GM12873 (cell line): ENCODE results near the gene MYO9A.

Source experiments
- TF ChIP-seq, protein P1 (sequence below): IDR thresholded peaks from 2 replicates; pipeline ENCODE4 v1.5.1; 2012; ENCODE audit warnings: low read depth, mild to moderate bottlenecking, moderate library complexity, low read length, control low read depth; ENCODE audit not compliant: insufficient read depth; ENCODE audit errors: missing control alignments

Gene MYO9A

DNA sequence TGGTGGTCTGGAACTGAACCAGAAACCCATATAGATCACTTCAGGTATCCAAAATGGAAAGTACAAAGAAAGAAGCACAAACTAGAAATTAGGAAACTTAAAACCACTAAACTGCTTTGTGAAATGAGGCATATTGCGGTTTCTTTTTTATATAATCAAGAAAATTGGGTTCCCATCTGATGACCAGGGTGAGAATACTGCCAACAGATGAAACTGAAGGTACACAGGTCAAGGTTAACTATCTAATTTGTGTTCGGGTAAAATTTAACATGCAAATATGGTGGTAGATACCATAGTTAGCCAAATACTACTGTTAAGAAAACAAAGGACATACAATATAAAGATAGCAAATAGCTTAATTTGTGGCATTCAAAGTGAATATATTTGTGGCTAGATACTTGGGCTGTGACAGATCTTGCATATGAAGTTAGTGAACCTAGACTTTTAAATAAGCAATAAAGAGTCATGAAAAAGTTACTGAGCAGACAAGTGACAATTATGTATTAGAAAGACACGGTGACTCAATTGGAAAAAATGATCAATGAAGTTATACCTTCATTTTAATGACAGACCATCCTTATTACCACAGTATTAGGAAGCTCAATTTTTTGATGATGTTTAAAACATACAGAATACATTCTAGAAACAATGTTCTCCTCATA lies 180.2 kb downstream of the MYO9A start:
- TF ChIP-seq, protein P1, sequence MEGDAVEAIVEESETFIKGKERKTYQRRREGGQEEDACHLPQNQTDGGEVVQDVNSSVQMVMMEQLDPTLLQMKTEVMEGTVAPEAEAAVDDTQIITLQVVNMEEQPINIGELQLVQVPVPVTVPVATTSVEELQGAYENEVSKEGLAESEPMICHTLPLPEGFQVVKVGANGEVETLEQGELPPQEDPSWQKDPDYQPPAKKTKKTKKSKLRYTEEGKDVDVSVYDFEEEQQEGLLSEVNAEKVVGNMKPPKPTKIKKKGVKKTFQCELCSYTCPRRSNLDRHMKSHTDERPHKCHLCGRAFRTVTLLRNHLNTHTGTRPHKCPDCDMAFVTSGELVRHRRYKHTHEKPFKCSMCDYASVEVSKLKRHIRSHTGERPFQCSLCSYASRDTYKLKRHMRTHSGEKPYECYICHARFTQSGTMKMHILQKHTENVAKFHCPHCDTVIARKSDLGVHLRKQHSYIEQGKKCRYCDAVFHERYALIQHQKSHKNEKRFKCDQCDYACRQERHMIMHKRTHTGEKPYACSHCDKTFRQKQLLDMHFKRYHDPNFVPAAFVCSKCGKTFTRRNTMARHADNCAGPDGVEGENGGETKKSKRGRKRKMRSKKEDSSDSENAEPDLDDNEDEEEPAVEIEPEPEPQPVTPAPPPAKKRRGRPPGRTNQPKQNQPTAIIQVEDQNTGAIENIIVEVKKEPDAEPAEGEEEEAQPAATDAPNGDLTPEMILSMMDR, result no peak

DNA sequence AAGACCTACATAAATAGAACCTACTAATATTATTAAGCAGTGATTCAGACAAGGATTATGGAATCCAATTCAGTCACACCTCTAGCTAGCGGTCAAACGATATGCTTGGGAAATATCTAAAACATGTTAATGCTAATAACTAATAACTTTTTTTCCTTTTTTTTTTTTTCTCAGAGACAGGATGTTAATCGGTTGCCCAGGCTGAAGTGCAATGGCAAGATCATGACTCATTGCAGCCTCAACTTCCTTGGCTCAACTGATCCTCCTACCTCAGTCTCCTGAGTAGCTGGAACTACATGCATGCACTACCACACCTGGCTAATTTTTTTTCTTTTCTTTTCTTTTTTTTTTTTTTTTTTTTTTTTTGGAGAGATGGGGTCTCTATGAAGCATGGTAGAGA lies 183.5 kb downstream of the MYO9A start:
- TF ChIP-seq, protein P1, result no peak

DNA sequence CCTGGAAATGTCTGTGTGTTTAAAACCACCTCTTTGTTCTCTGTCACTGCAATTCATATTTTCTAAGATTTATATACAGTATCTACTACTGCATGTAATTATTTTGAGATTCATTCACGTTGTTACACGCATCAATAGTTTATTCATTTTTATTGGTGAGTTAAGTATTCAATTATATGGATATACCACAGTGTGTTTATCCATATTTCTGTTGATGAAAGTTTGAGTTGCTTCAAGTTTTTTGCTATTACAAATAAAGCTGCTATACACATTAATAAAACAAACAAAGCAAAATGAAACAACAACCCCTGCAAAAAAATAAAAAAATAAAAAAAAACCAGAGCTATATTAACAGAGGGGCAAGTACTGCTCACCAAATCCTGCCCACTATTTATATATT lies 185.3 kb downstream of the MYO9A start:
- TF ChIP-seq, protein P1, result no peak

DNA sequence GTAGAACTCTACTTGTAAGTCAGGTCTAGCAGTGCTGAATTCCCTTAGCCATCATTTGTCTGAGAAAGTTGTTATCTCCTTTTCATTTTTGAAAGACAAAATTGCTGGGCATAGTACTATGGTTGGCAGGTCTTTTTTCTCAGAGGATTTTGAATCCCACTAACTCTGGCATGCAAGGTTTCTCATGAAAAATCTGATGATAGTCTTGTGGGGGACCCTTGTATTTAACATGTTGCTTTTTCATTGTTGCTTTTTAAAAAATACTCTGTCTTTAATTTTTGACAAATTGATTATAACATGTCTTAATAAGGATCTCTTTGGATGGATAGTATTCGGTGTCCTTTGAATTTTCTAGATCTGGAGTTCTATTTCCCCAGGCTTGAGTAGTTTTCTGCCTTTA lies 186.7 kb downstream of the MYO9A start:
- TF ChIP-seq, protein P1, result no peak

DNA sequence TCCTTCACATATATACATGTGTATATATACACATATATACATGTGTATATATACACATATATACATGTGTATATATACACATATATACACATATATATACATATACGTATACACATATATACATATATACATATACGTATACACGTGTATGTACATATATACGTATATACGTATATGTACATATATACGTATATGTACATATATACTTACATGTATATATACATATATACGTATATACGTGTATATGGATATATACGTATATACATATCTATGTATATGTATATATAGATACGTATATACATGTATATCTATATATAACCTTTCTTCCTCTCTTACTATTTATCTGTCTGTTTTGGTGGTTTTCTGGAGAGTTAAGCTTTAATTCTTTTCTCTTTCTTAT lies 192.8 kb downstream of the MYO9A start:
- TF ChIP-seq, protein P1, result no peak

DNA sequence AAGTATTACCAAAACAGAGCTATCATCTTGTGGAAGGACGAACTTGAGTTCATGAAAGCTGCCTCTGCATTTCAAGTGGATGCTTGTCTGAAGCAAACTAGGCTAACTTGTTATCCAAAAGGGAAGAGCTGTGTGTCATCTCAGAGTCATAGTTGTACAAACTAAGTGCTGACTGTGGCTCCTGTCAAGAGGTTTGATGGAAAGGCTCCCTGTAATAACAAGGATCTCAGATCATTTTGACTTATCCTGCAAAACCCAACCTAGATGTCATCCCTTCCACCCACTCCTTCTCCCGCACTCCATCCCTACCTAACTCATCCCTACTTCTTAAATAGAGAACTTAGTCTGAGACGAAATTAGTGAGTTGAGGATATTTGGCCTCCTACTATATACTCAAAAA lies 196.8 kb downstream of the MYO9A start:
- TF ChIP-seq, protein P1, result no peak

DNA sequence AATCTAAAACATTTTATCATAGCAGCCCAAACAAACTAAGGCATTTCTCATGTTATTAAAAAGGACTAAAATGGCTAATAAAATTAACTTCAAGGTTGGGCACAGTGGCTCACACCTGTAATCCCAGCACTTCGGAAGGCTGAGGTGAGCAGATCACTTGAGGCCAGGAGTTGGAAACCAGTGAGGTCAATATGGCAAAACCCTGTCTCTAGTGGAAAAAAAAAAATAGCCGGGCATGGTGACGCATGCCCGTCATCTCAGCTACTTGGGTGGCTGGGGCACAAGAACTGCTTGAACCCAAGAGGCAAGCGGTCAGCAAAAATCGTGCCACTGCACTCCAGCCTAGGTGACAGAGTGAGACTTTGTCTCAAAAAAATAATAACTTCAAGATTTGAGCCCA lies 197.4 kb downstream of the MYO9A start:
- TF ChIP-seq, protein P1, result no peak
